Measurements from ENCODE around the gene ENHO.

Gene ENHO

DNA sequence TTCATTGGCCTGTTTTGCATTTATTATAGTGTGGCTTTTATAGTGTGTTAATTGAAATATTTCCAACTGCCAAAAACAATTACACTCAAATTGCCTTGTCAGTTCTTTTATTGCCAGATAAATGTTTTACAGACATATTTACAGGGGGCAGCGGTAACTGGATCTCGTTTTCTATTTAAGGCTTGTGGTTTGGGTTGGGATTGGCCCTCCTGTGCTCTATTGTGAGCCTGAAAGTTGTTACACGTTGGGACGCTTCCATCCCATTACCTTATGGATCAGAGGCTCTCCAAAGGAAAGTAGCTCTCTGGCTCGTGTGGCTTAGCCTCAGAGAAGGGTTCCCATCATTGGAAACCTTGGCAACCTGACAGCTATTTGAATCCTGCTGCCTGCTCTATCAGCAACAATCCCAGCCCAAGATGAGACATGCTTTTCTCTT, 43.3 kb downstream of the ENHO start:
- TF ChIP-seq CTCF (IDR thresholded peaks at IDR 0.05; ENCODE audit: low read depth, low read length, missing control alignments) = no peak
- in situ Hi-C loops (cut with HindIII; ENCODE audit: low sequenced_read_pairs) = no loop called here
- H3K4me3 ChIP-seq (ENCODE audit: low read depth, low read length) = no peak overlapping the region
- DNase-seq (ENCODE audit: low read depth) = no peak

DNA sequence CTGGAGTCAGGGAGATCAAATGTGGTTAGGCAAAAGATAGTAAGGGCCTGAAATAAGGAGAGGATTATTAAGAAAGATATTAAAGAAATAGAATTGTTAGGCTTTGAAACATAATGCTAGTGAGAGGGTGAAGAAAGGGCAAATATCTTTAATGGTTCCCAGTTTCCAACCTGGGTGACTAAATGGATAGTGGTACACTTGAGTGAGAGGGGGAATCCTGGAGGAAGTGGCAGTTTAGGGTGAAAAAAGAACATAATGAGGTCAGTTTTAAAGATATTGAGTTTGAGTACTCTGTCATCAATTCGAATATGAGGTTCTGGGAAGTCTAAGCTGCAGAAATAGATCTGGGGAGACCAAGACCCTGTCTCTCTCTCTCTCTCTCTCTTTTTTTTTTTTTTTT, 45.2 kb downstream of the ENHO start:
- TF ChIP-seq CTCF (IDR thresholded peaks at IDR 0.05; ENCODE audit: low read depth, low read length, missing control alignments) = no peak
- DNase-seq (ENCODE audit: low read depth) = no peak
- in situ Hi-C loops (cut with HindIII; ENCODE audit: low sequenced_read_pairs) = no loop called here
- H3K4me3 ChIP-seq (ENCODE audit: low read depth, low read length) = no peak overlapping the region

- no peak for DNase-seq (ENCODE audit: low read depth)
- no peak overlapping the region for H3K4me3 ChIP-seq (ENCODE audit: low read depth, low read length)
- in situ Hi-C loops (cut with HindIII; ENCODE audit: low sequenced_read_pairs) = no loop called here
- TF ChIP-seq CTCF (IDR thresholded peaks at IDR 0.05; ENCODE audit: low read depth, low read length, missing control alignments) = no peak
Measured at GRCh38 chr9:34475097-34475496, 47.7 kb downstream of the ENHO start.
